ENCODE measurements around the gene KCTD10.

- TF ChIP-seq, protein P1, sequence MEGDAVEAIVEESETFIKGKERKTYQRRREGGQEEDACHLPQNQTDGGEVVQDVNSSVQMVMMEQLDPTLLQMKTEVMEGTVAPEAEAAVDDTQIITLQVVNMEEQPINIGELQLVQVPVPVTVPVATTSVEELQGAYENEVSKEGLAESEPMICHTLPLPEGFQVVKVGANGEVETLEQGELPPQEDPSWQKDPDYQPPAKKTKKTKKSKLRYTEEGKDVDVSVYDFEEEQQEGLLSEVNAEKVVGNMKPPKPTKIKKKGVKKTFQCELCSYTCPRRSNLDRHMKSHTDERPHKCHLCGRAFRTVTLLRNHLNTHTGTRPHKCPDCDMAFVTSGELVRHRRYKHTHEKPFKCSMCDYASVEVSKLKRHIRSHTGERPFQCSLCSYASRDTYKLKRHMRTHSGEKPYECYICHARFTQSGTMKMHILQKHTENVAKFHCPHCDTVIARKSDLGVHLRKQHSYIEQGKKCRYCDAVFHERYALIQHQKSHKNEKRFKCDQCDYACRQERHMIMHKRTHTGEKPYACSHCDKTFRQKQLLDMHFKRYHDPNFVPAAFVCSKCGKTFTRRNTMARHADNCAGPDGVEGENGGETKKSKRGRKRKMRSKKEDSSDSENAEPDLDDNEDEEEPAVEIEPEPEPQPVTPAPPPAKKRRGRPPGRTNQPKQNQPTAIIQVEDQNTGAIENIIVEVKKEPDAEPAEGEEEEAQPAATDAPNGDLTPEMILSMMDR (IDR thresholded peaks at IDR 0.05): no peak
- TF ChIP-seq POLR2AphosphoS5 (IDR thresholded peaks at IDR 0.05) (no peak), POLR2A (IDR thresholded peaks at IDR 0.05) (no peak), EP300 (IDR thresholded peaks at IDR 0.05; ENCODE audit: low read depth) (no peak)
Observed at GRCh38 chr12:109519787-109520186, 42.7 kb upstream of the KCTD10 start.

Measured in transverse colon (tissue), 4 donors.